ENCODE results near the gene KIRREL2.
A peak's percentile ranks its signal among the peaks of the same experiment; 100 is the strongest.

KIRREL2 gene

GRCh38 chr19:35897706-35898451 lies 41.2 kb downstream of the KIRREL2 start:
- H3K79me2 ChIP-seq (ENCODE audit: insufficient read depth, low read length) = peaks cover 42% of the 10 kb centered on the region

GRCh38 chr19:35898499-35898809 lies 41.7 kb downstream of the KIRREL2 start:
- no peaks in the 10 kb centered on the region for H3K9me3 ChIP-seq (ENCODE audit: insufficient read depth, low read depth, low read length)
- peak overlapping the region; percentile 82 for H3K4me3 ChIP-seq (ENCODE audit: low read length, poor library complexity, severe bottlenecking)
- H3K9ac ChIP-seq (ENCODE audit: low read depth, low read length, poor library complexity, severe bottlenecking) = peak overlapping the region; percentile 88
- peaks cover 9% of the 10 kb centered on the region for H4K20me1 ChIP-seq (ENCODE audit: insufficient read depth, low read length, poor library complexity, severe bottlenecking)
- H3K4me1 ChIP-seq (ENCODE audit: insufficient read depth, low read length, poor library complexity, severe bottlenecking) = peaks cover 43% of the 10 kb centered on the region
- H3K36me3 ChIP-seq (ENCODE audit: insufficient read depth, low read length) = peaks cover 20% of the 10 kb centered on the region; the same call in 1 of the 2 replicates
- H3K79me2 ChIP-seq (ENCODE audit: insufficient read depth, low read length) = peaks cover 45% of the 10 kb centered on the region
- no peaks in the 10 kb centered on the region for H3K27me3 ChIP-seq (ENCODE audit: insufficient read depth, low read length, poor library complexity, severe bottlenecking)
- TF ChIP-seq CTCF (conservative IDR thresholded peaks at IDR 0.05; ENCODE audit: low read length) (no peak), EZH2phosphoT487 (IDR thresholded peaks at IDR 0.05; ENCODE audit: borderline replicate concordance) (no peak)
- H3K4me2 ChIP-seq (ENCODE audit: low read depth, low read length, poor library complexity, severe bottlenecking) = peak overlapping the region; percentile 91
- H3F3A ChIP-seq (ENCODE audit: low read depth) = no peaks in the 10 kb centered on the region
- no peaks in the 10 kb centered on the region for H3K9me2 ChIP-seq (replicated peaks; ENCODE audit: low read depth, low read length)
- H2AFZ ChIP-seq (ENCODE audit: low read length) = peak overlapping the region; percentile 85

More at GRCh38 chr19:35897706-35898451, 41.2 kb downstream of the KIRREL2 start:
- TF ChIP-seq EZH2phosphoT487 (IDR thresholded peaks at IDR 0.05; ENCODE audit: borderline replicate concordance) = no peak
- TF ChIP-seq CTCF (conservative IDR thresholded peaks at IDR 0.05; ENCODE audit: low read length) = no peak
- H4K20me1 ChIP-seq (ENCODE audit: insufficient read depth, low read length, poor library complexity, severe bottlenecking) = peaks cover 9% of the 10 kb centered on the region
- H3K4me1 ChIP-seq (ENCODE audit: insufficient read depth, low read length, poor library complexity, severe bottlenecking) = peaks cover 37% of the 10 kb centered on the region
- no peak overlapping the region for H2AFZ ChIP-seq (ENCODE audit: low read length)
- H3K9ac ChIP-seq (ENCODE audit: low read depth, low read length, poor library complexity, severe bottlenecking) = peak overlapping the region; percentile 88
- H3K36me3 ChIP-seq (ENCODE audit: insufficient read depth, low read length) = peaks cover 24% of the 10 kb centered on the region; the same call in 1 of the 2 replicates
- no peaks in the 10 kb centered on the region for H3K27me3 ChIP-seq (ENCODE audit: insufficient read depth, low read length, poor library complexity, severe bottlenecking)
- peak overlapping the region; percentile 82 for H3K4me3 ChIP-seq (ENCODE audit: low read length, poor library complexity, severe bottlenecking)
- peak overlapping the region; percentile 91 for H3K4me2 ChIP-seq (ENCODE audit: low read depth, low read length, poor library complexity, severe bottlenecking)
- no peaks in the 10 kb centered on the region for H3K9me2 ChIP-seq (replicated peaks; ENCODE audit: low read depth, low read length)
- H3K9me3 ChIP-seq (ENCODE audit: insufficient read depth, low read depth, low read length) = no peaks in the 10 kb centered on the region
- no peaks in the 10 kb centered on the region for H3F3A ChIP-seq (ENCODE audit: low read depth)

- no peaks in the 10 kb centered on the region for H3F3A ChIP-seq (ENCODE audit: low read depth)
- H3K27me3 ChIP-seq (ENCODE audit: insufficient read depth, low read length, poor library complexity, severe bottlenecking) = no peaks in the 10 kb centered on the region
- H3K9ac ChIP-seq (ENCODE audit: low read depth, low read length, poor library complexity, severe bottlenecking) = peak overlapping the region; percentile 88
- H3K36me3 ChIP-seq (ENCODE audit: insufficient read depth, low read length) = peaks cover 20% of the 10 kb centered on the region; the same call in 1 of the 2 replicates
- no peaks in the 10 kb centered on the region for H3K9me3 ChIP-seq (ENCODE audit: insufficient read depth, low read depth, low read length)
- H3K4me3 ChIP-seq (ENCODE audit: low read length, poor library complexity, severe bottlenecking) = peak overlapping the region; percentile 82
- H3K9me2 ChIP-seq (replicated peaks; ENCODE audit: low read depth, low read length) = no peaks in the 10 kb centered on the region
- TF ChIP-seq EZH2phosphoT487 (IDR thresholded peaks at IDR 0.05; ENCODE audit: borderline replicate concordance) = no peak
- no peak for TF ChIP-seq CTCF (conservative IDR thresholded peaks at IDR 0.05; ENCODE audit: low read length)
- H3K4me1 ChIP-seq (ENCODE audit: insufficient read depth, low read length, poor library complexity, severe bottlenecking) = peaks cover 50% of the 10 kb centered on the region
- H4K20me1 ChIP-seq (ENCODE audit: insufficient read depth, low read length, poor library complexity, severe bottlenecking) = peaks cover 9% of the 10 kb centered on the region
- peak overlapping the region; percentile 91 for H3K4me2 ChIP-seq (ENCODE audit: low read depth, low read length, poor library complexity, severe bottlenecking)
- peaks cover 45% of the 10 kb centered on the region for H3K79me2 ChIP-seq (ENCODE audit: insufficient read depth, low read length)
- H2AFZ ChIP-seq (ENCODE audit: low read length) = peak overlapping the region; percentile 85
Measured at GRCh38 chr19:35899547-35900214, 43.0 kb downstream of the KIRREL2 start.
